Skeletal muscle cell (primary cell): ENCODE data around the gene FGF18.
"Not testable (repeated sequence)": the region's sequence is repeated elsewhere in the genome, so short reads cannot be mapped to it uniquely, and the experiment has no call there.

Experiments used
- DNase-seq: peaks from one replicate; pipeline ENCODE4 v3.0.0-alpha.2; 2010; ENCODE audit warnings: low read depth
- H3K4me3 ChIP-seq: 2 replicates; pipeline ENCODE4 v1.5.1; 2011; ENCODE audit warnings: low read depth, mild to moderate bottlenecking, control low read depth, low read length, moderate library complexity

FGF18 gene

GRCh38 chr5:171484460-171484899 is 65.0 kb downstream of the FGF18 start:
- H3K4me3 ChIP-seq = no peak overlapping the region
- no peak for DNase-seq

DNA sequence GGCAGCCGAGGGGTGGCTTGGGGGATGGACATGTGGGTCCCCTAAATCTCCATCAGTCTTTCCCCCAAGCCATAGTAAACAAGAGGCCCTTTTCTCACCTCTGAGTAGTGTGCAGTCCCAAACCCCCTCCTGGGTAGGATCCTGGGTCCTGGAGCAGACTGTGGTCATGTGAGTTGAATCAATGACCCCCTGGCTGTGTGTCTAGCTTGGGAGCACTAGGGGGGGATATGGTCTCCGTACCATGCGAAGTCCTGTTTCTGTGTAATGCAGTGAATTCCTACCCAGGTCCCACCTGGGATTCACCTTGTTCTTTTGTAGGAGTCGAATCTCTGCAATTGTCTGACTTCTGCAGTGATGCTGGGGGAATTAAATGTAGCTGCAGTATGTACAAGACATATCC is 66.2 kb downstream of the FGF18 start:
- no peak overlapping the region for H3K4me3 ChIP-seq
- DNase-seq = no peak

GRCh38 chr5:171486613-171487012 is 67.2 kb downstream of the FGF18 start:
- no peak overlapping the region for H3K4me3 ChIP-seq
- no peak for DNase-seq

GRCh38 chr5:171488876-171489275 is 69.4 kb downstream of the FGF18 start:
- DNase-seq = no peak
- H3K4me3 ChIP-seq = no peak overlapping the region

GRCh38 chr5:171492781-171493180 is 73.3 kb downstream of the FGF18 start:
- no peak for DNase-seq
- no peak overlapping the region for H3K4me3 ChIP-seq

DNA sequence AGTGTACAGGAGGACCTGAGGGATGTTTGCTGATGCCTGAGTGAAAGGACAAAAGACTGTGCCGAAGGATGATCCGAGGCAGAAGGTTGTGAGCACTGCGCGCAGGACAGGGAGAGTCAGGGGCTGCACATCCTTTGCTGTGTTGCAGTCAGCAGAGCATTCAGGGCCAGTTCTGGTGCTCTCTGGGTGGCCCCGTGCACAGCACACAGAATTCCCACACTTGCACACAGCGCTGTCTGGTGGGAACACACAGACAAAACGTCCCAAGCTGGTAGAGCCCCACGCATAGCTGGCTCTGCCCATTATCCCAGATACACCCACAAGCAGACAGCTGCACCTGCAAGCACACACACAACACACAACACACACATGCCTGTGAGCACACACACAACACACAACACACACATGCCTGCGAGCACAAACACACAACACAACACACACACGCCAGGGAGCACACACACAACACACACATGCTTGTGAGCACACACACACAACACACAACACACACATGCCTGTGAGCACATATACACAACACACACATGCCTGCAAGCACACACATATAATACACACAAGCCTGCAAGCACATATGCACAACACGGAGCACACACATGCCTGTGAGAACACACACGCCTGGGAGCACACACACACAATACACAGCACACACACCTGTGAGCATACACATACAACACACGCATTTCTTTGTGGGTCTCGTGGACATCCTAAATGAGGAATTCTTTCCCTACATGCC is 74.4 kb downstream of the FGF18 start:
- no peak overlapping the region for H3K4me3 ChIP-seq
- no peak for DNase-seq

GRCh38 chr5:171494452-171495121 is 75.1 kb downstream of the FGF18 start:
- no peak overlapping the region for H3K4me3 ChIP-seq
- DNase-seq = peak; percentile 44

DNA sequence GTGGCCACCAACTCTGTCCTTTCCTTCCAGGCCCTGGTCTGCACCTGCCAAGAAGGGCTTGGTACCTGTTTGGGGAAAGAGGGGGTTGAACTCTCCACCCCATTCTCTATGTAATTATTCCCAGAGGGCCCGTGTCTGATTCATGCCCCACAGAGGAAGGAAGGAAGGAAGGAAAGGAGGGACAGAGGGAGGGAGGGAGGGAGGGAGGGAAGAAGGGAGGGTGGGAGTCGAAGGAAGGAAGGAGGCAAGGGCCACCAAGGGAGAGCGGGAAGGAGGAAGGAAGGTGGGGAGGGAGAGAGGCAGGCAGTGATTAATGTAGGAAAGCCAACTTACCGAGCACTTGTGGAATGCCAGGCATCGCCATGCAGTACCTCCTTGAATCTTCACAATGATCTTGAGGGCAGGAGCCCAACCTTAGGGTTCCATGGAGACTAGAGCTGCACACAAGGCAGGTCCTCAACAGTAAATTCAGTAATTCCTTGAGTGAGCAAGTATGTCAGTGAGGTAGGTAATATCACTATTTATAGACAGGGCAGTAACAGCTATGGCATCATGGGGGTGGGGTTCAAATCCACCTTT is 75.8 kb downstream of the FGF18 start:
- no peak for DNase-seq
- no peak overlapping the region for H3K4me3 ChIP-seq

DNA sequence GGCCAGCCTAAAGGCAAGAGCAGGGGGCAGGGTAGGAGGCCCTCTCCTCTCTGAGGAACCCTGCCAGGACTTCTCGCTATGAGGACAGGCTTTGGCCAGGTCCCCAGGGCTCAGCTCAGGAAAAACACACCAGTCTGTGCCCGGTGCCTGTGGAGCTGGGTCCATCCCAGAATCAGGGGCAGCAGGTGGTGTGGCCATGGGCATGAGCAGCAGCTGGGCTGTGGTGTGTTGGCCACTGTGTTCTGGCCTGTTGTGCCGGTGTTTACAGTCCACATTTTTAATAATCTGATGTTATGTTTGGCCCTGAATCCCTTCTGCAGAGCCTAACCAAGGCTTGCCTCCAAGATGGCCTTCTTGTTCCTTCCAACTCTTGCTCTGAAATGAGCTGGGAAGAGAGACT is 77.0 kb downstream of the FGF18 start:
- DNase-seq = no peak
- H3K4me3 ChIP-seq = no peak overlapping the region

DNA sequence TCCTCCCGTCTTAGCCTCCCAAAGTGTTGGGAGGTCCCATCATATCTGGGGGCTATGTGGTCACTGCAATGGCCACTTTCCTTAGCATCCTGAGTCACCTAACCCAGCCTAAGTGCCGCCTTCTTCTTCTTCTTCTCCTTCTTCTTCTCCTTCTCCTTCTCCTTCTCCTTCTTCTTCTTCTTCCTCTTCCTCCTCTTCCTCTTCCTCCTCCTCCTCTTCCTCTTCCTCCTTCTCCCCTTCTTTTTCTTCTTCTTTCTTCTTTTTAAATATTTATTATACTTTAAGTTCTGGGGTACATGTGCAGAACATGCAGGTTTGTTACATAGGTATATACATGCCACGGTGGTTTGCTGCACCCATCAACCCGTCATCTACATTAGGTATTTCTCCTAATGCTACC is 78.0 kb downstream of the FGF18 start:
- H3K4me3 ChIP-seq, DNase-seq: not testable (repeated sequence)

- no peak overlapping the region for H3K4me3 ChIP-seq
- DNase-seq = no peak
Measured at GRCh38 chr5:171498166-171498565, 78.7 kb downstream of the FGF18 start.

- no peak for DNase-seq
- H3K4me3 ChIP-seq = no peak overlapping the region
Measured at GRCh38 chr5:171499611-171500010, 80.2 kb downstream of the FGF18 start.

DNA sequence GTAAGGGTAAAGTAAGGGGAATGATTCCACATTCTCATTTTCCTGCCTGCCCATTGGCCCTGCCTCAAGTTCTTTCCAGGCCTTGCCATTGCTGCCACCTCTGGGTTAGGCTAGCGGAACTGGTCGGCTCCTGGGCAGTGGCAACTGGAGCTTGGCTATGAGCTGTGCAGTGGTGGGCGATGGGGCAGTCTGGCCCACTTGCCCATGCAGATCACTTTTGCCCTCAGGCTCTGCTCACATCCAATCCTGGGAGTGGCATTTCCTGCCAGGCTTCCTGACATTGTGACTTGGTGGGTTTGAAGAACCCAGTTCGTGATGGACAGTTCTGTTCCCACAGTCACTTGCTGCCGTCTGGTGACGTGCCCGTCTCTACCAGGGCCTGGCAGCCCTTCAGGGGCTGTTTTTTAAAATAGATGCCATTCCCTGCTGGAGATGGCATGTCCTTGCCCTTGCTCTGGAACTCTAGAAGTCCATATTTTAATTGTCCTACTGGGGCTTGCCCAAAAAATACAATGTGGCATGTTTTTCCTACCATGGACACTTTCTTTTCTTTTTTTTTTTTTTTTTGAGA is 86.1 kb downstream of the FGF18 start:
- no peak for DNase-seq
- no peak overlapping the region for H3K4me3 ChIP-seq

DNA sequence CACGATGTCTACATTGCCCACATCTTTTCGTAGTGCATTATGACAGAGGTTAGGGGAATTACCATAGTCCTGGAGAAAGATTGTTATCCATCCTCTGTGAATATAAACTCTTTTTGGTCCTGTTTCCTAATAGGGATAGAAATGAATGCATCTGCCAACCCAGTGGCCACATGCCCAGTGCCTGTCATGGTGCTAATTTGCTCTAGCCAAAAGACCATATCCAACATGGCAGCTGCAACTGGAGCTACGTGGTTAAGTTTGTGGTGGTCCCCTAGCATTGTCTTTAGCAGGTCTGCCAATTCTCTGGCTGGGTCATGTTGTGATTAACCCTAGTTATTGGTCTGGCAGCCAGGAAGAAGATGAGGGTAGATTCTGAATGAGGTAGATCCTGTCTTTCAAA is 87.5 kb downstream of the FGF18 start:
- no peak overlapping the region for H3K4me3 ChIP-seq
- DNase-seq = no peak
